H1 (cell line): ENCODE measurements around the gene NXPH2. TPM values are rescaled to one million over a fixed set of nuclear protein-coding genes. Genes with fewer than 3 reads are reported as not detected.

Experiments used
- CTCF ChIA-PET: fragments of 300-600 bp; sonication (Branson Sonifier 250); formaldehyde crosslinking; loops from one replicate; lab custom pipeline; 2021; ENCODE audit not compliant: partially characterized antibody; lab: Charles Lee
- POLR2A ChIA-PET: fragments of 300-600 bp; sonication (Branson Sonifier 250); formaldehyde crosslinking; loops from one replicate; lab custom pipeline; 2021; ENCODE audit warnings: inconsistent platforms; ENCODE audit not compliant: partially characterized antibody; lab: Charles Lee
- DNase-seq, 2 experiments: peaks; one replicate each; pipeline versions ENCODE4 v3.0.0 to v3.0.0-alpha.2; 2010 to 2022; ENCODE audit warnings: low spot score in 2 of 2, low read depth in 1 of 2, mixed read lengths in 1 of 2
- FAIRE-seq: peaks from 2 replicates; lab custom pipeline; 2011; peaks lifted over from hg19 to GRCh38; lab: Jason Lieb, UNC
- H2AFZ ChIP-seq: 2 replicates; pipeline ENCODE4 v1.8.1; 2012; ENCODE audit warnings: low read length, inconsistent platforms
- H2AK5ac ChIP-seq: 2 replicates; pipeline ENCODE4 v1.6.1; 2013; ENCODE audit warnings: low read depth, low read length
- H2BK120ac ChIP-seq: replicated peaks from 2 replicates; pipeline ENCODE3; 2013; ENCODE audit warnings: low read depth, low read length, inconsistent platforms
- H2BK12ac ChIP-seq: 2 replicates; pipeline ENCODE4 v1.6.1; 2013; ENCODE audit warnings: low read depth, low read length
- H2BK15ac ChIP-seq: 2 replicates; pipeline ENCODE4 v1.6.1; 2013; ENCODE audit warnings: low read length
- H2BK20ac ChIP-seq: 2 replicates; pipeline ENCODE4 v1.6.1; 2013; ENCODE audit warnings: low read length
- H2BK5ac ChIP-seq: 2 replicates; pipeline ENCODE4 v1.6.1; 2013; ENCODE audit warnings: low read depth, low read length
- H3K14ac ChIP-seq: 2 replicates; pipeline ENCODE4 v1.6.1; 2013; ENCODE audit warnings: inconsistent platforms; ENCODE audit not compliant: insufficient read length
- H3K18ac ChIP-seq: 2 replicates; pipeline ENCODE4 v1.6.1; 2013; ENCODE audit warnings: low read length; ENCODE audit errors: extremely low read depth
- H3K23ac ChIP-seq: 2 replicates; pipeline ENCODE4 v1.6.1; 2013; ENCODE audit warnings: inconsistent platforms; ENCODE audit not compliant: insufficient read length
- H3K23me2 ChIP-seq: 2 replicates; pipeline ENCODE4 v1.6.1; 2013; ENCODE audit warnings: low read depth, low read length
- H3K27ac ChIP-seq: 2 replicates; pipeline ENCODE4 v1.6.1; 2011; ENCODE audit warnings: low read depth, low read length, inconsistent platforms
- H3K27me3 ChIP-seq, 4 experiments: replicated peaks in 1 of 4; 1 replicate in 1 of 4; 2 replicates in 3 of 4; pipeline versions ENCODE4 v1.6.1 to v1.8.1; 2011 to 2013; ENCODE audit warnings: low read length in 3 of 4, mild to moderate bottlenecking in 3 of 4, inconsistent platforms in 2 of 4, mixed read lengths in 2 of 4, moderate library complexity in 1 of 4; ENCODE audit not compliant: control insufficient read depth in 3 of 4, insufficient read depth in 3 of 4; ENCODE audit errors: extremely low read depth in 1 of 4
- H3K36me3 ChIP-seq, 4 experiments: 2 replicates each; pipeline versions ENCODE4 v1.6.1 to v1.8.1; 2011 to 2013; ENCODE audit warnings: mild to moderate bottlenecking in 4 of 4, low read length in 3 of 4, moderate library complexity in 2 of 4, control low read depth in 1 of 4, inconsistent platforms in 1 of 4; ENCODE audit not compliant: insufficient read depth in 4 of 4, control insufficient read depth in 2 of 4
- H3K4ac ChIP-seq: replicated peaks from 2 replicates; pipeline ENCODE3; 2013; ENCODE audit warnings: low read length, low read depth, mixed read lengths, inconsistent platforms; ENCODE audit not compliant: insufficient read length
- H3K4me1 ChIP-seq, 4 experiments: replicated peaks in 1 of 4; 1 replicate in 1 of 4; 2 replicates in 3 of 4; pipeline versions ENCODE4 v1.6.1 to v1.8.1; 2011 to 2013; ENCODE audit warnings: low read length in 3 of 4, inconsistent platforms in 2 of 4, mixed read lengths in 1 of 4; ENCODE audit not compliant: insufficient read depth in 4 of 4, control insufficient read depth in 3 of 4
- H3K4me2 ChIP-seq, 2 experiments: 2 replicates each; pipeline versions ENCODE4 v1.6.1 to v1.8.1; 2011 to 2013; ENCODE audit warnings: low read depth in 2 of 2, low read length in 2 of 2, control low read depth in 1 of 2, inconsistent platforms in 1 of 2, mild to moderate bottlenecking in 1 of 2; ENCODE audit not compliant: insufficient read depth in 1 of 2
- H3K4me3 ChIP-seq, 4 experiments: fragments of 200-600, 300-600 bp in 1 of 4; sonication (generic), shearing (Covaris generic), sonication (Bioruptor Twin) in 1 of 4; 2 replicates each; pipeline versions ENCODE4 v1.5.1 to v1.8.1; 2011 to 2016; ENCODE audit warnings: low read length in 4 of 4, low read depth in 3 of 4, control low read depth in 2 of 4, inconsistent platforms in 2 of 4, mild to moderate bottlenecking in 2 of 4, mixed read lengths in 1 of 4, moderate library complexity in 1 of 4; ENCODE audit not compliant: insufficient read depth in 2 of 4; ENCODE audit errors: extremely low read depth in 1 of 4
- H3K56ac ChIP-seq: replicated peaks from 2 replicates; pipeline ENCODE3; 2013; ENCODE audit warnings: low read depth, mild to moderate bottlenecking, mixed read lengths, low read length, inconsistent platforms; ENCODE audit not compliant: insufficient read length
- H3K79me1 ChIP-seq: 2 replicates; pipeline ENCODE4 v1.6.1; 2013; ENCODE audit warnings: low read depth, low read length, control low read depth
- H3K79me2 ChIP-seq, 2 experiments: 2 replicates each; pipeline versions ENCODE4 v1.6.1 to v1.8.1; 2012 to 2013; ENCODE audit warnings: low read length in 2 of 2, mild to moderate bottlenecking in 2 of 2, inconsistent platforms in 1 of 2; ENCODE audit not compliant: insufficient read depth in 2 of 2, control insufficient read depth in 1 of 2
- H3K9ac ChIP-seq, 4 experiments: replicated peaks in 1 of 4; 1 replicate in 1 of 4; 2 replicates in 3 of 4; pipeline versions ENCODE4 v1.6.1 to v1.8.1; 2011 to 2013; ENCODE audit warnings: low read depth in 3 of 4, low read length in 3 of 4, control low read depth in 2 of 4, mild to moderate bottlenecking in 2 of 4, moderate library complexity in 2 of 4, inconsistent platforms in 1 of 4; ENCODE audit errors: extremely low read depth in 1 of 4
- H3K9me3 ChIP-seq, 2 experiments: 2 replicates each; pipeline versions ENCODE4 v1.6.1 to v1.8.1; 2012 to 2013; ENCODE audit warnings: mild to moderate bottlenecking in 2 of 2, moderate library complexity in 2 of 2, control low read depth in 1 of 2, inconsistent platforms in 1 of 2, low read depth in 1 of 2, low read length in 1 of 2, mixed read lengths in 1 of 2; ENCODE audit not compliant: insufficient read depth in 2 of 2
- H4K20me1 ChIP-seq, 2 experiments: replicated peaks in 1 of 2; 2 replicates each; pipeline versions ENCODE3 to v1.8.1; 2011 to 2013; ENCODE audit warnings: inconsistent platforms in 2 of 2, low read length in 2 of 2, mild to moderate bottlenecking in 1 of 2; ENCODE audit not compliant: insufficient read depth in 2 of 2, control insufficient read depth in 1 of 2
- H4K5ac ChIP-seq: 2 replicates; pipeline ENCODE4 v1.6.1; 2013; ENCODE audit warnings: low read length, low read depth, mixed read lengths, inconsistent platforms; ENCODE audit not compliant: insufficient read length
- H4K8ac ChIP-seq: 2 replicates; pipeline ENCODE4 v1.8.0; 2013; ENCODE audit warnings: mild to moderate bottlenecking, moderate library complexity, low read length, inconsistent platforms; ENCODE audit not compliant: insufficient read depth; ENCODE audit errors: extremely low read depth
- H4K91ac ChIP-seq: replicated peaks from 2 replicates; pipeline ENCODE3; 2013; ENCODE audit warnings: low read length, mixed read lengths, inconsistent platforms; ENCODE audit not compliant: insufficient read length
- BACH1 ChIP-seq: IDR thresholded peaks from 2 replicates; pipeline ENCODE4 v1.6.1; 2012; ENCODE audit warnings: low read length, improper control_type of control experiment
- RBBP5 ChIP-seq: IDR thresholded peaks from 2 replicates; pipeline ENCODE4 v1.7.1; 2012; ENCODE audit warnings: low read depth, mild to moderate bottlenecking, inconsistent platforms, low read length, moderate library complexity, borderline replicate concordance
- RFX5 ChIP-seq: IDR thresholded peaks from 2 replicates; pipeline ENCODE4 v1.6.1; 2011; ENCODE audit warnings: low read depth, low read length, improper control_type of control experiment, borderline replicate concordance
- RXRA ChIP-seq: IDR thresholded peaks from 2 replicates; pipeline ENCODE4 v1.6.1; 2011; ENCODE audit warnings: low read depth, mild to moderate bottlenecking, low read length, moderate library complexity; ENCODE audit not compliant: insufficient read depth
- WGBS, 2 experiments: shearing (Covaris generic) in 1 of 2; methylation state at CpG; one replicate each; pipeline versions ENCODE4 v1.1.6 to v1.1.7; 2013 to 2015; ENCODE audit warnings: low lambda C conversion rate in 2 of 2, mixed read lengths in 2 of 2, inconsistent platforms in 1 of 2, low coverage in 1 of 2, missing lambda C conversion rate in 1 of 2; ENCODE audit not compliant: insufficient replicate concordance in 2 of 2, insufficient coverage in 1 of 2, insufficient read length in 1 of 2; ENCODE audit errors: extremely low coverage in 1 of 2, missing lambda C conversion rate in 1 of 2; 5-methylcytosine and 5-hydroxymethylcytosine counted together
- polyA plus RNA-seq, 7 experiments: library from polyadenylated mRNA; depleted of rRNA in 3 of 7; stranded (reverse) in 5 of 7; unstranded in 2 of 7; fragments of >200 nt in 5 of 7; fragments of 200-250 nt in 2 of 7; gene quantifications; 1 replicate in 5 of 7; 2 replicates in 1 of 7; 4 replicates in 1 of 7; pipeline versions ENCODE4 v1.2.1 to v1.2.3, GENCODE V29; 2011 to 2013; ENCODE audit warnings: missing spikeins in 2 of 7, mixed read lengths in 2 of 7
- total RNA-seq: library from RNA; stranded (reverse); fragmentation: NEBNext Ultra II Directional; extraction: Animal tissue kit (Norgen Biotek cat#: 25700); gene quantifications from 2 replicates; pipeline ENCODE4 v1.2.1, GENCODE V29; 2021

NXPH2 gene
- total and polyA plus RNA-seq, 2 of the 8 experiments (the other 6 are each of a cell fraction or from before 2014, with no cell fraction given): 1.9 to 6.9 TPM

DNA sequence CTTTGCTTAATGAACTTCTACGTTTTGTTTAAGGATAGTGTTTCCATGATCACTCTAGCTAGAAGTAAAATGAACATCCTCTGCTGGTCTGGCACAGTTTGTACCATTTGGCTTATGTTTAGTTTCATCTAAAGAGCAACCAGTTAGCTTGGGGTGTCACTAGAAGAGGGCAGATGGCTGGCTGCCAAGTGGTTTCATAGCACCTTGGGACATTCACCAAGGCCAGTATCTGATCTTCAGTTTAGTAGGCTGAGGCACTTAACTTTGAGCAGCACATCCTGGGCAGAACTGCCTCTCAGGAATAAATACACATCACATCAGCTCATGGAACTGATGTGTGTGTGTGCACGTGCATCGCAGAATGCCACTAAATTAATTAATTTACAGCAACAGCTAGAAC, 68.4 kb downstream of the NXPH2 start:
- no peak overlapping the region for H2BK5ac ChIP-seq
- H4K5ac ChIP-seq: no peak overlapping the region
- no peak overlapping the region for H3K4me2 ChIP-seq
- no peak overlapping the region for H3K9ac ChIP-seq
- no peak overlapping the region for H3K4me3 ChIP-seq
- no peak overlapping the region for H2AFZ ChIP-seq
- H2BK12ac ChIP-seq: no peak overlapping the region
- CTCF ChIA-PET: interaction anchor here (1.2 to 1.8 kb wide), 2 partner anchors 10 to 214 kb away, joined by 5 to 6 read pairs; no protein-coding TSS in a partner anchor
- H3K14ac ChIP-seq: no peak overlapping the region
- 91% methylated on average over 3 of the region's 3 CpGs; no CpG with 5 or more reads in 1 of the 2 experiments for WGBS, 2 experiments
- H3K56ac ChIP-seq: no peak overlapping the region
- no peaks in the 10 kb centered on the region for H3K36me3 ChIP-seq
- no peak for FAIRE-seq
- H3K23me2 ChIP-seq: no peaks in the 10 kb centered on the region
- H3K9me3 ChIP-seq: no peaks in the 10 kb centered on the region
- no peak overlapping the region for H2BK20ac ChIP-seq
- TF ChIP-seq RXRA (no peak), RBBP5 (no peak), RFX5 (no peak), BACH1 (no peak)
- TF ChIP-seq, all 59 proteins: peak for 0
- Histone ChIP-seq H3K23ac (no peak overlapping the region), H3K18ac (no peak overlapping the region), H4K8ac (no peak overlapping the region), H3K27me3 (no peaks in the 10 kb centered on the region), H3K4me1 (no peaks in the 10 kb centered on the region), H3K4ac (no peak overlapping the region), H3K79me1 (no peaks in the 10 kb centered on the region), H2BK15ac (no peak overlapping the region; the same call in 1 of the 2 replicates), H2BK120ac (no peak overlapping the region), H3K27ac (no peak overlapping the region), H4K91ac (no peak overlapping the region), H4K20me1 (no peaks in the 10 kb centered on the region), H3K79me2 (no peaks in the 10 kb centered on the region), H2AK5ac (no peak overlapping the region)
- POLR2A ChIA-PET: no interaction called here
- no peak for DNase-seq
